NK-92 treated with Interleukin-12 subunit alpha and Interleukin-12 subunit beta, amount 100 ng/mL, for 24 hours (cell line): Measurements from ENCODE around the gene TMSB4X.
"Not testable (repeated sequence)": the region's sequence is repeated elsewhere in the genome, so short reads cannot be mapped to it uniquely, and the experiment has no call there.

Experiments used
- DNase-seq: peaks from one replicate; lab custom pipeline; 2025; lab: John Stamatoyannopoulos, UW

TMSB4X gene

GRCh38 chrX:12974796-12975669 is at the start of gene TMSB4X:
TMSB4X (plus strand) TSS chrX:12975110.
- peak; percentile 82 for DNase-seq

- no peak for DNase-seq
Observed at GRCh38 chrX:12929701-12930100, 45.2 kb upstream of the TMSB4X start.

GRCh38 chrX:12930150-12930549 is 44.8 kb upstream of the TMSB4X start:
- DNase-seq = no peak

- no peak for DNase-seq
Observed at GRCh38 chrX:12932244-12932643, 42.7 kb upstream of the TMSB4X start.

GRCh38 chrX:12934850-12935249 is 40.1 kb upstream of the TMSB4X start:
- DNase-seq = no peak

GRCh38 chrX:12936947-12937346 is 38.0 kb upstream of the TMSB4X start:
- no peak for DNase-seq

- DNase-seq = not testable (repeated sequence)
Observed at GRCh38 chrX:12940471-12940870, 34.4 kb upstream of the TMSB4X start.

- DNase-seq = not testable (repeated sequence)
Observed at GRCh38 chrX:12943592-12943991, 31.3 kb upstream of the TMSB4X start.

GRCh38 chrX:12944452-12944851 is 30.5 kb upstream of the TMSB4X start:
- not testable (repeated sequence) for DNase-seq

GRCh38 chrX:12945494-12945893 is 29.4 kb upstream of the TMSB4X start:
- no peak for DNase-seq

GRCh38 chrX:12946406-12946805 is 28.5 kb upstream of the TMSB4X start:
- DNase-seq = no peak

GRCh38 chrX:12946838-12947544 is 27.9 kb upstream of the TMSB4X start:
- DNase-seq = peak; percentile 11

- no peak for DNase-seq
Observed at GRCh38 chrX:12947545-12948235, 27.2 kb upstream of the TMSB4X start.

- no peak for DNase-seq
Observed at GRCh38 chrX:12948495-12948894, 26.4 kb upstream of the TMSB4X start.

GRCh38 chrX:12949205-12949926 is 25.5 kb upstream of the TMSB4X start:
- no peak for DNase-seq

GRCh38 chrX:12949927-12950656 is 24.8 kb upstream of the TMSB4X start:
- peak; percentile 66 for DNase-seq

GRCh38 chrX:12950851-12951594 is 23.9 kb upstream of the TMSB4X start:
- DNase-seq = peak; percentile 68

- no peak for DNase-seq
Observed at GRCh38 chrX:12951595-12951975, 23.3 kb upstream of the TMSB4X start.

- no peak for DNase-seq
Observed at GRCh38 chrX:12953420-12953819, 21.5 kb upstream of the TMSB4X start.

- no peak for DNase-seq
Observed at GRCh38 chrX:12954376-12954775, 20.5 kb upstream of the TMSB4X start.

GRCh38 chrX:12954981-12955380 is 19.9 kb upstream of the TMSB4X start:
- peak; percentile 10 for DNase-seq
